NCI-H2171 (cell line): ENCODE measurements around the gene SCD5.

Source experiments
- DNase-seq: peaks from one replicate; lab custom pipeline; 2025; lab: John Stamatoyannopoulos, UW

The SCD5 gene

GRCh38 chr4:82797040-82797404 lies 1.6 kb downstream of the SCD5 start:
- DNase-seq: no peak

- DNase-seq: no peak
Observed at GRCh38 chr4:82792912-82793649, 5.5 kb downstream of the SCD5 start.

- DNase-seq: no peak
Observed at GRCh38 chr4:82791179-82791578, 7.4 kb downstream of the SCD5 start.

- no peak for DNase-seq
Observed at GRCh38 chr4:82790060-82790660, 8.4 kb downstream of the SCD5 start.

- no peak for DNase-seq
Observed at GRCh38 chr4:82789025-82789776, 9.4 kb downstream of the SCD5 start.

GRCh38 chr4:82787342-82787741 lies 11.3 kb downstream of the SCD5 start:
- DNase-seq: no peak

GRCh38 chr4:82786828-82787227 lies 11.8 kb downstream of the SCD5 start:
- DNase-seq: no peak

- DNase-seq: no peak
Observed at GRCh38 chr4:82785611-82786400, 12.8 kb downstream of the SCD5 start.

- no peak for DNase-seq
Observed at GRCh38 chr4:82784681-82785610, 13.7 kb downstream of the SCD5 start.

- DNase-seq: no peak
Observed at GRCh38 chr4:82782626-82783345, 15.8 kb downstream of the SCD5 start.

GRCh38 chr4:82780752-82781231 lies 17.8 kb downstream of the SCD5 start:
- DNase-seq: peak; percentile 80

GRCh38 chr4:82780170-82780751 lies 18.3 kb downstream of the SCD5 start:
- DNase-seq: no peak

- no peak for DNase-seq
Observed at GRCh38 chr4:82779032-82779431, 19.6 kb downstream of the SCD5 start.

- no peak for DNase-seq
Observed at GRCh38 chr4:82777857-82778525, 20.6 kb downstream of the SCD5 start.

- DNase-seq: no peak
Observed at GRCh38 chr4:82776925-82777542, 21.6 kb downstream of the SCD5 start.

GRCh38 chr4:82775243-82775642 lies 23.4 kb downstream of the SCD5 start:
- DNase-seq: no peak

GRCh38 chr4:82774711-82775171 lies 23.9 kb downstream of the SCD5 start:
- DNase-seq: no peak

- no peak for DNase-seq
Observed at GRCh38 chr4:82773057-82773456, 25.5 kb downstream of the SCD5 start.

- DNase-seq: peak; percentile 2
Observed at GRCh38 chr4:82770607-82771006, 28.0 kb downstream of the SCD5 start.
